ENCODE measurements around the gene DNAH12.
"Not testable (repeated sequence)": the region's sequence is repeated elsewhere in the genome, so short reads cannot be mapped to it uniquely, and the experiment has no call there.

Gene DNAH12

GRCh38 chr3:57383838-57384237 lies 160.3 kb downstream of the DNAH12 start:
- no peak for DNase-seq (ENCODE audit: low spot score)
- Histone ChIP-seq H3K27ac (no peak overlapping the region), H3K4me3 (no peak overlapping the region)
- TF ChIP-seq CTCF (IDR thresholded peaks at IDR 0.05), result no peak

- no peak overlapping the region for H3K27ac ChIP-seq
- no peak for TF ChIP-seq CTCF (IDR thresholded peaks at IDR 0.05)
- DNase-seq (ENCODE audit: low spot score), result no peak
- H3K4me3 ChIP-seq, result no peak overlapping the region
These were observed 160.7 kb downstream of the DNAH12 start for GRCh38 chr3:57383406-57383805.

- no peak for TF ChIP-seq CTCF (IDR thresholded peaks at IDR 0.05)
- no peak for DNase-seq (ENCODE audit: low spot score)
- Histone ChIP-seq H3K4me3 (no peak overlapping the region), H3K27ac (no peak overlapping the region)
These were observed 161.2 kb downstream of the DNAH12 start for GRCh38 chr3:57382933-57383332.

- H3K27ac ChIP-seq, result no peak overlapping the region
- H3K4me3 ChIP-seq, result no peak overlapping the region
- TF ChIP-seq CTCF (IDR thresholded peaks at IDR 0.05), result no peak
- DNase-seq (ENCODE audit: low spot score), result no peak
These were observed 173.8 kb downstream of the DNAH12 start for GRCh38 chr3:57370341-57370740.

GRCh38 chr3:57365089-57365488 lies 179.1 kb downstream of the DNAH12 start:
- not testable (repeated sequence) for H3K27ac ChIP-seq; DNase-seq (ENCODE audit: low spot score); H3K4me3 ChIP-seq

- not testable (repeated sequence) for H3K27ac ChIP-seq; DNase-seq (ENCODE audit: low spot score)
These were observed 187.9 kb downstream of the DNAH12 start for GRCh38 chr3:57356275-57356674.

GRCh38 chr3:57354768-57355167 lies 189.4 kb downstream of the DNAH12 start:
- Histone ChIP-seq H3K4me3 (no peak overlapping the region), H3K27ac (no peak overlapping the region)
- no peak for TF ChIP-seq CTCF (IDR thresholded peaks at IDR 0.05)
- no peak for DNase-seq (ENCODE audit: low spot score)

More at GRCh38 chr3:57356275-57356674, 187.9 kb downstream of the DNAH12 start:
- H3K4me3 ChIP-seq, result not testable (repeated sequence)

GRCh38 chr3:57350271-57350670 lies 193.9 kb downstream of the DNAH12 start:
- H3K4me3 ChIP-seq, result no peak overlapping the region
- no peak overlapping the region for H3K27ac ChIP-seq

GRCh38 chr3:57339071-57339642 lies 205.0 kb downstream of the DNAH12 start:
- H3K4me3 ChIP-seq; DNase-seq (ENCODE audit: low spot score); H3K27ac ChIP-seq: not testable (repeated sequence)

More at GRCh38 chr3:57350271-57350670, 193.9 kb downstream of the DNAH12 start:
- TF ChIP-seq CTCF (IDR thresholded peaks at IDR 0.05), result no peak
- no peak for DNase-seq (ENCODE audit: low spot score)

- H3K27ac ChIP-seq; H3K4me3 ChIP-seq; DNase-seq (ENCODE audit: low spot score): not testable (repeated sequence)
These were observed 205.7 kb downstream of the DNAH12 start for GRCh38 chr3:57338272-57339070.
